ENCODE data around the gene DNM2. TPM values are rescaled to one million over a fixed set of nuclear protein-coding genes. Genes with fewer than 3 reads are reported as not detected.

DNM2 gene
- total RNA-seq, 3 donors from 2014 or later: 83.1 to 98.6 (median 84.5) TPM

GRCh38 chr19:10686661-10687517 is 31.0 kb upstream of the DNM2 start:
- no peaks in the 10 kb centered on the region for H3K27me3 ChIP-seq
- DNase-seq (ENCODE audit: low spot score in 2 of 2): no peak
- H3K4me1 ChIP-seq: no peaks in the 10 kb centered on the region
- intact Hi-C loops (cut with DNase I; ENCODE audit: low total_unique reads): no loop called here
- no peaks in the 10 kb centered on the region for H3K9me3 ChIP-seq
- no peak overlapping the region for H3K4me3 ChIP-seq
- no peak overlapping the region for H3K27ac ChIP-seq
- TF ChIP-seq, protein P1, sequence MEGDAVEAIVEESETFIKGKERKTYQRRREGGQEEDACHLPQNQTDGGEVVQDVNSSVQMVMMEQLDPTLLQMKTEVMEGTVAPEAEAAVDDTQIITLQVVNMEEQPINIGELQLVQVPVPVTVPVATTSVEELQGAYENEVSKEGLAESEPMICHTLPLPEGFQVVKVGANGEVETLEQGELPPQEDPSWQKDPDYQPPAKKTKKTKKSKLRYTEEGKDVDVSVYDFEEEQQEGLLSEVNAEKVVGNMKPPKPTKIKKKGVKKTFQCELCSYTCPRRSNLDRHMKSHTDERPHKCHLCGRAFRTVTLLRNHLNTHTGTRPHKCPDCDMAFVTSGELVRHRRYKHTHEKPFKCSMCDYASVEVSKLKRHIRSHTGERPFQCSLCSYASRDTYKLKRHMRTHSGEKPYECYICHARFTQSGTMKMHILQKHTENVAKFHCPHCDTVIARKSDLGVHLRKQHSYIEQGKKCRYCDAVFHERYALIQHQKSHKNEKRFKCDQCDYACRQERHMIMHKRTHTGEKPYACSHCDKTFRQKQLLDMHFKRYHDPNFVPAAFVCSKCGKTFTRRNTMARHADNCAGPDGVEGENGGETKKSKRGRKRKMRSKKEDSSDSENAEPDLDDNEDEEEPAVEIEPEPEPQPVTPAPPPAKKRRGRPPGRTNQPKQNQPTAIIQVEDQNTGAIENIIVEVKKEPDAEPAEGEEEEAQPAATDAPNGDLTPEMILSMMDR (IDR thresholded peaks at IDR 0.05): no peak
- no peak for TF ChIP-seq POLR2AphosphoS5 (IDR thresholded peaks at IDR 0.05)
- no peak for TF ChIP-seq POLR2A (IDR thresholded peaks at IDR 0.05)
- H3K36me3 ChIP-seq: peaks cover 21% of the 10 kb centered on the region

DNA sequence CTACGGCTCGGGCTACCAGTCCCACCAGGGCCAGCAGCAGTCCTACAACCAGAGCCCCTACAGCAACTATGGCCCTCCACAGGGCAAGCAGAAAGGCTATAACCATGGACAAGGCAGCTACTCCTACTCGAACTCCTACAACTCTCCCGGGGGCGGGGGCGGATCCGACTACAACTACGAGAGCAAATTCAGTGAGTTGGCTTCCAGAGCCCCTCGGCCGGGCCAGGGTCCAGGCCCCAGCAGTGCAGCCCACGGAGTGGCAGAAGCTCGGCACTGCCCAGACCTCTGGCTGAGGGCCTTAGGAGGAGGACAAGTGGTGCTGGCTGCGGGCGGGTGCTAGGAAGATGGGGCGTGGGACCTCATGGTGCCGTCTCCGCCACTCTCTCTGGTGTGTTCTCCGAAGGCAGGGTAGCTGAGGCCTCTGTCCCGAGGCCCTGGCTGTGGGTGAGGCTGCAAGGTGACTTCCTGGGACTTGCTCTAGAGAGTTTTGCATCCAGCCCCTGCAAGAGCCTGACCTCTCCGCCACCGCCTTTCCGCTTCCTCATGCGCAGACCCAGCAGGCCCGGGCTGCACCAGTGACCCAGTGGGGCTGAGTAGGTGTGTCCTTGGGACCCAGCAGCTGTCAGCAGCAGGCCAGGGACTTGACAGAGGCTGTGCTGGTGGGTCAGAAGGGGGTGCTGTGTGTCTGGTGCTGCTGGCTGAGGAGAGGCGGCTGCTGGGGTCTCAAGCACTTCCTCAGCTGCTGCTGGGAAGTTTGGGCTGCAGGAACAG is 30.2 kb upstream of the DNM2 start:
- Histone ChIP-seq H3K27ac (no peak overlapping the region), H3K36me3 (peaks cover 16% of the 10 kb centered on the region)
- DNase-seq (ENCODE audit: low spot score in 2 of 2): no peak

DNA sequence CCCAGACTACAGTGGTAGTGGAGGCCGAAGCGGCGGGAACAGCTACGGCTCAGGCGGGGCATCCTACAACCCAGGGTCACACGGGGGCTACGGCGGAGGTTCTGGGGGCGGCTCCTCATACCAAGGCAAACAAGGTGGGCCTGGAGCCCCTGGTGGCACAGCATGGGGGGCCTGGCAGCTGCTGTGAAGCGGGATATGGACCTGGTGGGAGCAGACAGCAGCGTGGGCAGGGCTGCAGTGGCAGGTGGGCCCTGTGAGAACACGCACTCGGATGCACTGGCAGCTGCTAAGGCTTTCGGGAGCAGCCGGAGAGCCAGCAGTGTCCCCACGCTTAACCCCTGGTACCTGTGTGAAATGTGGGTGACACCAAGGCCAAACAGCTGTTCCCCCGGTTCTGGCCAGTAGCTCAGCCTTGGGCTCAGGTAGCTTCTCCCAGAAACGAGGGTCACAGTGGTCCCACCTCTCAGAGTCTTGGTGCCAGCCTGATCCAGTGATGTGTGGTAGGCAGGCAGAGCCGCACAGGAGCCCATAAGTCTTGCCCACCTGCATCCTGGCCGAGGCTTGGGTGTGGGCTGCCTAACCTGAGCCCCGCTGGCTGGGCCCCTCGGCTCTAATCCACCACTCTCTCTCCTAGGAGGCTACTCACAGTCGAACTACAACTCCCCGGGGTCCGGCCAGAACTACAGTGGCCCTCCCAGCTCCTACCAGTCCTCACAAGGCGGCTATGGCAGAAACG is 29.2 kb upstream of the DNM2 start:
- TF ChIP-seq, protein P1 (IDR thresholded peaks at IDR 0.05): no peak
- TF ChIP-seq POLR2A (IDR thresholded peaks at IDR 0.05) (no peak), POLR2AphosphoS5 (IDR thresholded peaks at IDR 0.05) (no peak)
- no peaks in the 10 kb centered on the region for H3K9me3 ChIP-seq
- no peaks in the 10 kb centered on the region for H3K4me1 ChIP-seq
- no peak overlapping the region for H3K4me3 ChIP-seq
- H3K27ac ChIP-seq: no peak overlapping the region
- H3K27me3 ChIP-seq: no peaks in the 10 kb centered on the region
- peaks cover 6% of the 10 kb centered on the region for H3K36me3 ChIP-seq
- intact Hi-C loops (cut with DNase I; ENCODE audit: low total_unique reads): no loop called here
- no peak for DNase-seq (ENCODE audit: low spot score in 2 of 2)

More for the DNA sequence above, 30.2 kb upstream of the DNM2 start:
- TF ChIP-seq POLR2AphosphoS5 (IDR thresholded peaks at IDR 0.05) (no peak), POLR2A (IDR thresholded peaks at IDR 0.05) (no peak)
- TF ChIP-seq, protein P1 (IDR thresholded peaks at IDR 0.05): no peak
- Histone ChIP-seq H3K9me3 (no peaks in the 10 kb centered on the region), H3K27me3 (no peaks in the 10 kb centered on the region), H3K4me1 (no peaks in the 10 kb centered on the region), H3K4me3 (no peak overlapping the region)
- intact Hi-C loops (cut with DNase I; ENCODE audit: low total_unique reads): no loop called here

DNA sequence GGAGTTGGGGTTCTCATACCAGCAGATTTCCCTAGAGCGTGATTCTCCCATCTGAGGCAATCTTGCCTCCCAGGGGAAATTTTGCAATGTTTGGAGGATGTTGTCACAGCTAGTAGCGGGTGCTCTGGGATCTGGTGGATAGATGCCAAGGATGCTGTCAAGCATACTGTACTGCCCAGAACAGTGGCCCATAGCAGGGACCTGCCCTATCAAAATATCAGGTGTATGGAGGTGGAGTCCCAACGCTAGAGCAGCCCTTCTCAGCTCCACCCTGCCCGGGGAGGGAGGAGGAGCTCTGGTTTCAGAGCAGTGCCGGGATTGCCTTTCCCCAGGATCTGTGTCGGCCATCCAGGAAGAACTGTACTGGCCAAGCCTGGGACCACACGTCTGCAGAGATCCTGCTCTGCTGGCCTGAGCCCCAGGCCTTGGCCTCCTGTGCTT is 27.5 kb upstream of the DNM2 start:
- TF ChIP-seq POLR2AphosphoS5 (IDR thresholded peaks at IDR 0.05): peak in 1 of 3 donors; percentile 29
- TF ChIP-seq, protein P1 (IDR thresholded peaks at IDR 0.05): no peak
- TF ChIP-seq POLR2A (IDR thresholded peaks at IDR 0.05): no peak
- intact Hi-C loops (cut with DNase I; ENCODE audit: low total_unique reads): no loop called here
- H3K27ac ChIP-seq: no peak overlapping the region
- no peaks in the 10 kb centered on the region for H3K4me1 ChIP-seq
- H3K36me3 ChIP-seq: peaks cover 4% of the 10 kb centered on the region
- H3K9me3 ChIP-seq: no peaks in the 10 kb centered on the region
- DNase-seq (ENCODE audit: low spot score in 2 of 2): no peak
- H3K4me3 ChIP-seq: no peak overlapping the region
- no peaks in the 10 kb centered on the region for H3K27me3 ChIP-seq
